Fibroblast of lung (primary cell): ENCODE measurements around the gene LRMDA.

Source experiments
- CTCF ChIP-seq, 2 donors: IDR thresholded peaks in 1 of 2; conservative IDR thresholded peaks in 1 of 2; 1 replicate in 1 of 2; 2 replicates in 1 of 2; pipeline ENCODE4 v1.5.1; 2011 to 2012; ENCODE audit warnings: low read length in 2 of 2, control low read depth in 1 of 2, inconsistent platforms in 1 of 2, low read depth in 1 of 2, mild to moderate bottlenecking in 1 of 2
- EZH2 ChIP-seq: IDR thresholded peaks from 2 replicates; pipeline ENCODE4 v1.5.1; 2012; ENCODE audit warnings: low read length, control low read depth, mild to moderate bottlenecking; ENCODE audit errors: missing control alignments

GRCh38 chr10:76116523-76116922, 685.1 kb downstream of the LRMDA start:
- no peak for TF ChIP-seq CTCF (conservative IDR thresholded peaks at IDR 0.05 in 1 of 2, IDR thresholded peaks at IDR 0.05 in 1 of 2; ENCODE audit: low read depth in 1 of 2, low read length in 2 of 2)
- no peak for TF ChIP-seq EZH2
